ENCODE measurements around the gene ANKMY1. TPM values are rescaled to one million over a fixed set of nuclear protein-coding genes. Genes with fewer than 3 reads are reported as not detected.
A peak's percentile ranks its signal among the peaks of the same experiment; 100 is the strongest.

ANKMY1 gene
- total RNA-seq, 1 donor from 2014 or later, result 16.8 TPM

DNA sequence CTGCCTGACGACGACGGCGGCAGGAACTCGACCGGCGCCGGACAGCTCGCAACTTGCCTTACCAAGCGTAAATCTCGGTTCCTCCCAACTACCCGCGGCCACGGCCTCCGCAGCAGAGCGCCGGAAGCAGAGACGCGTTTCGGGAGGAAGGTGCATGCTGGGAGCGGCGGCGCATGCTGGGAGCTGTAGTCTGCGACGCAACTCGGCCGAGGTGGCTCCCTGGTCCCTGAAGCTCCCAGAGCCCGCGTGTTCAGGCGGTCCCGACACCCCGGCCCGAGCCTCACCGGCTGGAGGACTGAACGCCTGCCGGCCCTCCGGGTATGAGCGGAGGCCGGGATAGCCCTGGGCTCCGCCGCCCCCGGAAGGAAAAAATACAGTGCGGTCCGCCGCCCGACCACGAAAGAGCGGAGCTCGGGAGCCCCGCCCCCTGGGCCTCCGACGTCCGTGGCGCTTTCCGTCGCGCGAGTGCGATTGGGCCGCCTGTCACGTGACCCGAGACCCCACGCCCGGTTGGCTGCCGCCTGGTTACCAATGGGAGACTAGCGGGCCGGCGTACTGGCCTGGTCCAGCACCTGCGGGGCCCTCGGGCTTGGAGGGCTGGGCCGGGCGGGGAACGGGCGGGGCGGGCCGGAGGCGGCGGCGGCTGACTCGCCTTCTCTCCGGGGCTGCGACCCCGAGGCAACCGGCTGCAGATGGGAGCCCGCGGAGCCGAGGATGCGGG, 28.6 kb upstream of the ANKMY1 start, which contains the start of gene CAPN10:
TSS of gene CAPN10 (plus strand) at position 537 of the 721 bp plus-strand sequence. CDS start at position 715, 178 bp downstream.
- Mint-ChIP-seq H3K4me1 (ENCODE audit: unreplicated experiment) (peaks cover 28% of the 10 kb centered on the region), H3K36me3 (peaks cover 15% of the 10 kb centered on the region), H3K27me3 (no peaks in the 10 kb centered on the region), H3K4me3 (peak within 1 kb of the TSS; percentile 98), H3K27ac (peak within 1 kb of the TSS; percentile 94), H3K9me3 (no peaks in the 10 kb centered on the region)
- TF ChIP-seq CTCF (conservative IDR thresholded peaks at IDR 0.05), result no peak
- peak; percentile 97 for DNase-seq (ENCODE audit: extremely low spot score, unreplicated experiment)

DNA sequence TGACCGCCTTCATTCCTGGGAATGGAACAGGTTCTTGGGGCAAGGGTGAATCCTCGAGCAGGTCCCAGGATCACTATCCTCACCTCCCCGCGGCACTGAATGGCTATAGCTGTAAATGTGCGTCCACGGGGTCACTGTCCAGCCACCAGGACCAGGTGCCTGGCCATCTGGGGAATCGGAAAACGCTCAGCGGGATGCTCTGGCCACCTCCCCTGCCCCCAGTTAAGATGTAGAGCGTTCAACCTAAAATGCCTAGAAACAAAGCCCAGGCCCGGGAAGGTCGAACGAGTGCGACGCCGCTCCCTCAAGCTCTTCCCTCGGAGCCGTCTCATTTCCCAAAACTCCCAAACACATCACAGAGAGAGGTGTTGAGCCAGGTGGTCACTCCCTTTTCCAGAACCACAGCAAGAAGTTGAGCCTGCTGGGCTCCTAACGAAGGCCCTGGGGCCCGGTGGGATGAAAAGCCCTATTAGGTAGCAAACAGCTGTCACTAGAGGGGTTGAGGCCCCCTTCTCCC, 28.0 kb upstream of the ANKMY1 start:
- Mint-ChIP-seq H3K27ac (peak overlapping the region; percentile 94), H3K36me3 (peaks cover 18% of the 10 kb centered on the region), H3K4me3 (peak overlapping the region; percentile 98), H3K27me3 (no peaks in the 10 kb centered on the region), H3K4me1 (ENCODE audit: unreplicated experiment) (peaks cover 30% of the 10 kb centered on the region), H3K9me3 (no peaks in the 10 kb centered on the region)
- DNase-seq (ENCODE audit: extremely low spot score, unreplicated experiment), result no peak
- TF ChIP-seq CTCF (conservative IDR thresholded peaks at IDR 0.05), result no peak

GRCh38 chr2:240585101-240585500, 27.3 kb upstream of the ANKMY1 start:
- Mint-ChIP-seq H3K27ac (peak overlapping the region; percentile 48), H3K4me1 (ENCODE audit: unreplicated experiment) (peaks cover 36% of the 10 kb centered on the region), H3K4me3 (peak overlapping the region; percentile 98), H3K27me3 (no peaks in the 10 kb centered on the region), H3K9me3 (no peaks in the 10 kb centered on the region), H3K36me3 (peaks cover 25% of the 10 kb centered on the region)
- TF ChIP-seq CTCF (conservative IDR thresholded peaks at IDR 0.05), result no peak
- DNase-seq (ENCODE audit: extremely low spot score, unreplicated experiment), result no peak

DNA sequence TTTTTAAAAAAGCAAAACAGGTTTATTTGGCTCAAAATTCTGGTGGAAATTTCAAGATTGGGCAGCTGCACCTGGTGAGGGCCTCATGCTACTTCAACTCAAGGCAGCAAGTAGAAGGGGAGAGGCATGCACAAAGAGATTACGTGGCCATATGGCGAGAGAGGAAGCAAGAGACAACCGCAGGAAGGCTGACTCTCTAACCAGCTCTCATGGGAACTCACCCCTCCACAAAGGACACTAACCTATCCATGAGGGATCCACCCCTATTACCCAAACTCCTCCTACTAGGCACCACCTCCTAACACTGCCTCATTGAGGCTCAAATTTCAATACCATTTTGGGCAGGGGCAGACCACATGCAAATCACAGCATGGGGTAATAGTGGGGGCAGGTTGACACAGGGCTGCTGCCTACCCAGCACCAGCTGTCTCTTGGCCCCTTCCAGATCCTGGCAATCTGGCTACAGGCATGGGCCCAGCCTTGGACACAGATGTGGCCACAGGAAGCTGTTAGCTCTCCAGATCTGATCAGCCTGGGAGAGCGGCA, 26.8 kb upstream of the ANKMY1 start:
- H3K9me3 Mint-ChIP-seq, result no peaks in the 10 kb centered on the region
- H3K27ac Mint-ChIP-seq, result no peak overlapping the region
- TF ChIP-seq CTCF (conservative IDR thresholded peaks at IDR 0.05), result no peak
- H3K4me1 Mint-ChIP-seq (ENCODE audit: unreplicated experiment), result peaks cover 41% of the 10 kb centered on the region
- H3K27me3 Mint-ChIP-seq, result no peaks in the 10 kb centered on the region
- peak overlapping the region; percentile 98 for H3K4me3 Mint-ChIP-seq
- H3K36me3 Mint-ChIP-seq, result peaks cover 25% of the 10 kb centered on the region
- no peak for DNase-seq (ENCODE audit: extremely low spot score, unreplicated experiment)

DNA sequence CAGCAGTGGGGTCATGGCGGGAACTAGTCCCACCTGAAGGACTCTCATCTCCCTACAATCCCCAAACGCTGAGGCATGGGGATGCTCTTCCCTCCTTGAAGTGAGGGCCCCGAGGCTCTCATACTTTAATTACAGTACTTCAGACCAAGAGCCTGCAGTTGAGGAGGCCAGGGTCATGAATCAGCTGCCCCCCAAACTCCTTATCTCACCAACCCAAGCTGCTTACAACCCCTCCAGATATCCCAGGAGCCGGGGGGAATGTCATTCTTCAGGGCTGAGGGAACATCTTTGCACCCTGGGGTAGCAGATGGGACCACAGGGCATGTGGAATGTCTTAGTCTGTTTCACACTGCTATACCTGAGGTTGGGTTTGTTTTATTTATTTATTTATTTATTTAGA, 26.0 kb upstream of the ANKMY1 start:
- Mint-ChIP-seq H3K27ac (no peak overlapping the region), H3K27me3 (no peaks in the 10 kb centered on the region), H3K36me3 (peaks cover 25% of the 10 kb centered on the region), H3K9me3 (no peaks in the 10 kb centered on the region), H3K4me1 (ENCODE audit: unreplicated experiment) (peaks cover 39% of the 10 kb centered on the region), H3K4me3 (no peak overlapping the region)
- TF ChIP-seq CTCF (conservative IDR thresholded peaks at IDR 0.05), result no peak
- DNase-seq (ENCODE audit: extremely low spot score, unreplicated experiment), result no peak
